Neural cell (in vitro differentiated cells): Measurements from ENCODE around the gene TMEM181. TPM values are rescaled to one million over a fixed set of nuclear protein-coding genes. Genes with fewer than 3 reads are reported as not detected.

Experiments
- H2AFZ ChIP-seq: fragments of 200-600, 300-800 bp; sonication (generic), shearing (Covaris generic); 2 replicates; pipeline ENCODE4 v1.6.0; 2014; ENCODE audit warnings: low read depth, mild to moderate bottlenecking, antibody characterized with exemption, low read length, moderate library complexity
- H3F3A ChIP-seq: fragments of 200-600 bp; shearing (Covaris generic); 2 replicates; pipeline ENCODE4 v1.6.1; 2016; ENCODE audit warnings: mild to moderate bottlenecking, moderate library complexity, mixed read lengths, antibody characterized with exemption, low read length; ENCODE audit not compliant: insufficient read depth, poor library complexity, severe bottlenecking
- H3K27ac ChIP-seq: fragments of 200-600, 300-800 bp; sonication (generic), shearing (Covaris generic); 2 replicates; pipeline ENCODE4 v1.5.1; 2014; ENCODE audit warnings: mild to moderate bottlenecking, low read length, moderate library complexity
- H3K27me3 ChIP-seq: fragments of 300-800, 200-600 bp; sonication (generic), shearing (Covaris generic); 2 replicates; pipeline ENCODE4 v1.6.0; 2014; ENCODE audit warnings: mild to moderate bottlenecking, low read depth, low read length, moderate library complexity; ENCODE audit not compliant: insufficient read depth
- H3K36me3 ChIP-seq: fragments of 300-800, 200-600 bp; sonication (generic), shearing (Covaris generic); 2 replicates; pipeline ENCODE4 v1.5.1; 2014; ENCODE audit warnings: mild to moderate bottlenecking, antibody characterized with exemption, low read length, moderate library complexity; ENCODE audit not compliant: insufficient read depth
- H3K4me2 ChIP-seq: fragments of 300-800, 200-600 bp; sonication (generic), shearing (Covaris generic); 2 replicates; pipeline ENCODE4 v1.6.0; 2014; ENCODE audit warnings: mild to moderate bottlenecking, low read length
- H3K4me3 ChIP-seq: fragments of 300-800, 200-600 bp; sonication (generic), shearing (Covaris generic); 2 replicates; pipeline ENCODE4 v1.5.1; 2014; ENCODE audit warnings: mild to moderate bottlenecking, low read length, moderate library complexity
- H3K79me2 ChIP-seq: fragments of 200-600 bp; shearing (Covaris generic); replicated peaks from 2 replicates; pipeline ENCODE4 v1.6.0; 2014; ENCODE audit warnings: mild to moderate bottlenecking, low read length, moderate library complexity; ENCODE audit not compliant: insufficient read depth
- H3K9ac ChIP-seq: fragments of 300-800, 200-600 bp; sonication (generic), shearing (Covaris generic); 2 replicates; pipeline ENCODE4 v1.6.1; 2016; ENCODE audit warnings: mild to moderate bottlenecking, low read length, mixed read lengths
- H3K9me2 ChIP-seq: fragments of 200-600 bp; shearing (Covaris generic); 2 replicates; pipeline ENCODE4 v1.6.1; 2016; ENCODE audit warnings: mild to moderate bottlenecking, low read length, mixed read lengths; ENCODE audit not compliant: insufficient read depth
- H3K9me3 ChIP-seq: fragments of 200-600, 300-800 bp; sonication (generic), shearing (Covaris generic); 2 replicates; pipeline ENCODE4 v1.6.1; 2016; ENCODE audit warnings: mild to moderate bottlenecking, mixed run types, low read length, moderate library complexity, mixed read lengths
- H4K20me1 ChIP-seq: fragments of 200-600 bp; shearing (Covaris generic); 2 replicates; pipeline ENCODE4 v1.6.1; 2016; ENCODE audit warnings: mild to moderate bottlenecking, mixed run types; ENCODE audit not compliant: insufficient read depth
- CTCF ChIP-seq: fragments of 450-650 bp; IDR thresholded peaks from 2 replicates; pipeline ENCODE4 v1.5.1; 2014; ENCODE audit warnings: antibody characterized with exemption, mild to moderate bottlenecking, moderate library complexity; ENCODE audit not compliant: poor library complexity, severe bottlenecking
- EP300 ChIP-seq: fragments of 450-650 bp; conservative IDR thresholded peaks from 2 replicates; pipeline ENCODE4 v1.6.1; 2014; ENCODE audit warnings: antibody characterized with exemption, mild to moderate bottlenecking, moderate library complexity; ENCODE audit not compliant: poor library complexity, severe bottlenecking
- EZH2 ChIP-seq: fragments of 200-600, 300-800 bp; shearing (Covaris generic), sonication (generic); IDR thresholded peaks from 2 replicates; pipeline ENCODE4 v1.6.1; 2014; ENCODE audit warnings: antibody characterized with exemption, low read length, borderline replicate concordance, mild to moderate bottlenecking; ENCODE audit not compliant: insufficient read depth, poor library complexity, severe bottlenecking
- MXI1 ChIP-seq: fragments of 450-650 bp; conservative IDR thresholded peaks from 2 replicates; pipeline ENCODE4 v1.6.1; 2014; ENCODE audit warnings: antibody characterized with exemption, mild to moderate bottlenecking; ENCODE audit not compliant: poor library complexity, severe bottlenecking
- POLR2AphosphoS5 ChIP-seq: IDR thresholded peaks from 2 replicates; pipeline ENCODE4 v1.6.1; 2012
- RAD21 ChIP-seq: fragments of 450-650 bp; conservative IDR thresholded peaks from 2 replicates; pipeline ENCODE4 v1.6.1; 2014; ENCODE audit warnings: antibody characterized with exemption, mild to moderate bottlenecking, moderate library complexity
- SMC3 ChIP-seq: fragments of 450-650 bp; conservative IDR thresholded peaks from 2 replicates; pipeline ENCODE4 v1.6.1; 2014; ENCODE audit warnings: antibody characterized with exemption, mild to moderate bottlenecking, moderate library complexity; ENCODE audit not compliant: poor library complexity
- TAF1 ChIP-seq: IDR thresholded peaks from 2 replicates; pipeline ENCODE4 v1.6.1; 2012; ENCODE audit warnings: low read depth
- polyA plus RNA-seq: library from polyadenylated mRNA; depleted of rRNA; stranded (reverse); fragments of >200 nt; gene quantifications from 2 replicates; pipeline ENCODE4 v1.2.3, GENCODE V29; 2014
- TF ChIP-seq, protein P1 (sequence below): IDR thresholded peaks from 2 replicates; pipeline ENCODE4 v1.6.1; 2012; ENCODE audit warnings: borderline replicate concordance

Gene TMEM181
- polyA plus RNA-seq, 1 donor from 2014 or later, result 47.6 TPM

- H3K27ac ChIP-seq, result no peak overlapping the region
- no peaks in the 10 kb centered on the region for H3K27me3 ChIP-seq
- no peak overlapping the region for H3K9ac ChIP-seq
- H4K20me1 ChIP-seq, result no peaks in the 10 kb centered on the region
- no peaks in the 10 kb centered on the region for H3K9me3 ChIP-seq
- no peaks in the 10 kb centered on the region for H3K9me2 ChIP-seq
- H3F3A ChIP-seq, result no peaks in the 10 kb centered on the region
- no peak overlapping the region for H2AFZ ChIP-seq
- no peak overlapping the region for H3K4me3 ChIP-seq
- H3K79me2 ChIP-seq, result no peaks in the 10 kb centered on the region
- H3K36me3 ChIP-seq, result no peaks in the 10 kb centered on the region
- no peak for TF ChIP-seq RAD21
- TF ChIP-seq EZH2, result no peak
- TF ChIP-seq, protein P1, sequence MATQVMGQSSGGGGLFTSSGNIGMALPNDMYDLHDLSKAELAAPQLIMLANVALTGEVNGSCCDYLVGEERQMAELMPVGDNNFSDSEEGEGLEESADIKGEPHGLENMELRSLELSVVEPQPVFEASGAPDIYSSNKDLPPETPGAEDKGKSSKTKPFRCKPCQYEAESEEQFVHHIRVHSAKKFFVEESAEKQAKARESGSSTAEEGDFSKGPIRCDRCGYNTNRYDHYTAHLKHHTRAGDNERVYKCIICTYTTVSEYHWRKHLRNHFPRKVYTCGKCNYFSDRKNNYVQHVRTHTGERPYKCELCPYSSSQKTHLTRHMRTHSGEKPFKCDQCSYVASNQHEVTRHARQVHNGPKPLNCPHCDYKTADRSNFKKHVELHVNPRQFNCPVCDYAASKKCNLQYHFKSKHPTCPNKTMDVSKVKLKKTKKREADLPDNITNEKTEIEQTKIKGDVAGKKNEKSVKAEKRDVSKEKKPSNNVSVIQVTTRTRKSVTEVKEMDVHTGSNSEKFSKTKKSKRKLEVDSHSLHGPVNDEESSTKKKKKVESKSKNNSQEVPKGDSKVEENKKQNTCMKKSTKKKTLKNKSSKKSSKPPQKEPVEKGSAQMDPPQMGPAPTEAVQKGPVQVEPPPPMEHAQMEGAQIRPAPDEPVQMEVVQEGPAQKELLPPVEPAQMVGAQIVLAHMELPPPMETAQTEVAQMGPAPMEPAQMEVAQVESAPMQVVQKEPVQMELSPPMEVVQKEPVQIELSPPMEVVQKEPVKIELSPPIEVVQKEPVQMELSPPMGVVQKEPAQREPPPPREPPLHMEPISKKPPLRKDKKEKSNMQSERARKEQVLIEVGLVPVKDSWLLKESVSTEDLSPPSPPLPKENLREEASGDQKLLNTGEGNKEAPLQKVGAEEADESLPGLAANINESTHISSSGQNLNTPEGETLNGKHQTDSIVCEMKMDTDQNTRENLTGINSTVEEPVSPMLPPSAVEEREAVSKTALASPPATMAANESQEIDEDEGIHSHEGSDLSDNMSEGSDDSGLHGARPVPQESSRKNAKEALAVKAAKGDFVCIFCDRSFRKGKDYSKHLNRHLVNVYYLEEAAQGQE, result no peak
- TF ChIP-seq MXI1, result no peak
- no peak overlapping the region for H3K4me2 ChIP-seq
Observed at GRCh38 chr6:158606935-158607334, 47.0 kb downstream of the TMEM181 start.

GRCh38 chr6:158607411-158608170, 47.7 kb downstream of the TMEM181 start:
- Histone ChIP-seq H3K9ac (no peak overlapping the region), H3K4me3 (no peak overlapping the region), H3K27ac (no peak overlapping the region), H3K27me3 (no peaks in the 10 kb centered on the region), H3F3A (no peaks in the 10 kb centered on the region), H3K79me2 (no peaks in the 10 kb centered on the region), H3K9me3 (no peaks in the 10 kb centered on the region), H4K20me1 (no peaks in the 10 kb centered on the region), H2AFZ (no peak overlapping the region), H3K36me3 (no peaks in the 10 kb centered on the region), H3K9me2 (no peaks in the 10 kb centered on the region), H3K4me2 (no peak overlapping the region)
- TF ChIP-seq MXI1 (no peak), CTCF (no peak), EP300 (no peak), POLR2AphosphoS5 (no peak), TAF1 (no peak), SMC3 (no peak), EZH2 (no peak), RAD21 (no peak)
- TF ChIP-seq, protein P1, result no peak
